Activated T-cell treated with anti-CD3 and anti-CD28 coated beads, Interleukin-2, amount 50 U/mL, for 24 hours (primary cell): ENCODE data around the gene RLF.
"Not testable (repeated sequence)": the region's sequence is repeated elsewhere in the genome, so short reads cannot be mapped to it uniquely, and the experiment has no call there.

Experiments used
- DNase-seq: peaks from one replicate; pipeline ENCODE4 v3.0.0-alpha.2; 2020
- H3K27ac Mint-ChIP-seq: 2 replicates; pipeline ENCODE4 v1.8.0; 2020; ENCODE audit warnings: mild to moderate bottlenecking, mixed read lengths
- H3K27me3 Mint-ChIP-seq: 2 replicates; pipeline ENCODE4 v1.8.0; 2020; ENCODE audit warnings: mixed read lengths
- H3K36me3 Mint-ChIP-seq: 2 replicates; pipeline ENCODE4 v1.8.0; 2020; ENCODE audit warnings: low read depth, mixed read lengths
- H3K4me1 Mint-ChIP-seq: 2 replicates; pipeline ENCODE4 v1.8.0; 2020; ENCODE audit warnings: low read depth, mixed read lengths
- H3K4me3 Mint-ChIP-seq: 2 replicates; pipeline ENCODE4 v1.8.0; 2020; ENCODE audit warnings: mild to moderate bottlenecking, moderate library complexity, mixed read lengths
- H3K9me3 Mint-ChIP-seq: 2 replicates; pipeline ENCODE4 v1.8.0; 2020; ENCODE audit warnings: mixed read lengths

Gene RLF

GRCh38 chr1:40151457-40152079, 9.6 kb upstream of the RLF start:
- H3K36me3 Mint-ChIP-seq, result no peaks in the 10 kb centered on the region
- H3K27ac Mint-ChIP-seq, result no peak overlapping the region
- H3K9me3 Mint-ChIP-seq, result no peaks in the 10 kb centered on the region
- DNase-seq, result no peak
- H3K4me1 Mint-ChIP-seq, result peaks cover 12% of the 10 kb centered on the region
- H3K4me3 Mint-ChIP-seq, result no peak overlapping the region
- H3K27me3 Mint-ChIP-seq, result peaks cover 12% of the 10 kb centered on the region

DNA sequence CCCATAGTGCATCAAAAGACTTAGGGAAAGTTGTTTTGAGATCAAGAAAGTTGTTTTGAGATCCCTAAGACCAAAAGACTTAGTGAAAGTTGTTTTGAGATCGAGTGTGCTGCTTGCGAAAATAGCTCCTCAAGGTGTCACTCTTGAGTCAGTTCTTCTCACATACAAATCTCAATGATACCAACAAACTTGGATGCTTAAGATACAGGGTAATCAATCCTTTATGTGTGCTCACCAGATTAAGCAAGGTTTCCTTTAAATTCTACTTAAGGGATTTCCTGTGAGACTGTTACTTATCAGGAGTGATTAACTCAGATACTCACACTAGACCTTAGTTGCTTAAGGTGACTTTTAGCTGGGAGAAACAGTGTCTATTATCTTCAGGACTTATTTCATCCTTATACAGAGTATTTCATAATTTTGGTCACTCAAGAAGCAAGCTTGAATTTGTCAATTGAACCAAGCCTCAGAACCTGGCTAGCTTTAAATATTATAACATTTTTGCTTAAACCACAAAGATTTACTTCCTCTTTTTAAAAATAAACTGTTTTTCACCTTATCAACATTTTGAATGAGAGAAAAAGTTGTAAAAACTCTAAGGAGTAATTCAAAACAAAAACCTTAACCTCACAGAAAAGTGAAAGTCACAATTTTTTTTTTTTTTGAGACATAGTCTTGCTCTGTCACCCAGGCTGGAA, 8.0 kb upstream of the RLF start:
- H3K4me3 Mint-ChIP-seq, result no peak overlapping the region
- H3K9me3 Mint-ChIP-seq, result no peaks in the 10 kb centered on the region

DNA sequence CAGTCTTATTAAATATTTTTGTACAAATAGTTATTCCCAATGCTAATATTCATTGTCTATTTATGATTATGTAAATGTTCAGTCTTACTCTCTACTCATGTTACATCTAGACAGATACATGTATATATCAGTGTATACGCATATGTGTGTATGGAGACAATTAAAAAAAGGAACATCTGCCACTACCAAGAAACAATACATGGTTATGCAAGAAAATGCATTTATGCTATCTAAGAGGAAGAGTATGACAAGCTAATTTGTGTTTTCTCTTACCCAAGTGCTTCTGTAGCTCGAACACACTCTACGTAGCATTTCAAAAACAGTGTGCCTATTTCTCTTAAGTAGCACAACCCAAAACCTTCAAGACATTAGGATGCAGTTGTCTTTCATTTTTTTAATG, 6.1 kb upstream of the RLF start:
- H3K27me3 Mint-ChIP-seq, result no peaks in the 10 kb centered on the region
- H3K36me3 Mint-ChIP-seq, result no peaks in the 10 kb centered on the region
- no peak overlapping the region for H3K4me3 Mint-ChIP-seq
- H3K27ac Mint-ChIP-seq, result no peak overlapping the region
- DNase-seq, result no peak
- no peaks in the 10 kb centered on the region for H3K9me3 Mint-ChIP-seq
- H3K4me1 Mint-ChIP-seq, result peaks cover 8% of the 10 kb centered on the region

More for the DNA sequence above, 8.0 kb upstream of the RLF start:
- Mint-ChIP-seq H3K4me1 (peaks cover 8% of the 10 kb centered on the region), H3K27ac (peak overlapping the region; percentile 55), H3K36me3 (no peaks in the 10 kb centered on the region), H3K27me3 (peaks cover under 1% of the 10 kb centered on the region)
- no peak for DNase-seq

DNA sequence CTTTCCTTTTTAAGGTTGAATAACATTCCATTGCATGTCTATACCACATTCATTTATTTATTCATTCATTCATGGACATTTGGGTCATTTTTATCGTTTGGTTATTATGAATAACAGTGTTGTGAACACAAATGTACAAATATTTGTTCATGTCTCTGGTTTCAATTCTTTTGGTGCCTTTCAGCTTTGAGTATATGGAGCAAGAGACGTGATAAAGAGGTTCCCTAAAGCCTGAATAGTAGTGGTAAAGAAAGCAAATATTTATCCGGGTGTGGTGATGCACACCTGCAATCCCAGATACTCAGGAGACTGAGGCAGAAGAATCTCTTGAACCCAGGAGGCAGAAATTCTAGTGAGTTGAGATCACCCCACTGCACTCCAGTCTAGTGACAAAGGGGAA, 5.3 kb upstream of the RLF start:
- peaks cover 11% of the 10 kb centered on the region for H3K4me1 Mint-ChIP-seq
- no peak overlapping the region for H3K27ac Mint-ChIP-seq
- no peaks in the 10 kb centered on the region for H3K9me3 Mint-ChIP-seq
- no peak overlapping the region for H3K4me3 Mint-ChIP-seq
- no peaks in the 10 kb centered on the region for H3K27me3 Mint-ChIP-seq
- no peak for DNase-seq
- no peaks in the 10 kb centered on the region for H3K36me3 Mint-ChIP-seq

DNA sequence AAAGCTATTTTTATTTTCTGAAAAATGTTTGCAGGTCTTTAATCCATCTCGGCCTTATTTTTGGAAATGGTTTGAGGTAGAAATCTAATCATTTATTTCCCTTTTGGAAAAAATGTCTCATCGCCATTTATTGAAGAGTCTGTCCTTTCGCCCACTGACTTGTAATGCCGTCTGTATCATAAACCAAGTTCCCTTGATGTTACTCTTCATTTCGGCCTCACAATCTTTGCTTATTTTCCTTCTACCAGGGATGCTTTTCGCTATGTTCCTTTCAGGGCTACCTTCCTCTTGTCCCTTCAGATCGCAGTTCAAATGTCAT, 422 bp upstream of the RLF start:
- Mint-ChIP-seq H3K36me3 (peaks cover 11% of the 10 kb centered on the region), H3K27me3 (no peaks in the 10 kb centered on the region), H3K4me1 (peaks cover 5% of the 10 kb centered on the region), H3K27ac (no peak overlapping the region), H3K4me3 (no peak overlapping the region), H3K9me3 (no peaks in the 10 kb centered on the region)
- no peak for DNase-seq

GRCh38 chr1:40161888-40162397, 756 bp downstream of the RLF start:
- Mint-ChIP-seq H3K36me3 (peaks cover 15% of the 10 kb centered on the region), H3K4me3 (no peak overlapping the region), H3K27ac (no peak overlapping the region), H3K9me3 (no peaks in the 10 kb centered on the region), H3K4me1 (peaks cover 10% of the 10 kb centered on the region), H3K27me3 (no peaks in the 10 kb centered on the region)
- no peak for DNase-seq

- Mint-ChIP-seq H3K9me3 (no peaks in the 10 kb centered on the region), H3K4me1 (peaks cover 18% of the 10 kb centered on the region), H3K4me3 (no peak overlapping the region), H3K27ac (no peak overlapping the region), H3K36me3 (peaks cover 17% of the 10 kb centered on the region), H3K27me3 (no peaks in the 10 kb centered on the region)
- DNase-seq, result no peak
These were observed 1.7 kb downstream of the RLF start for GRCh38 chr1:40162753-40163441.

DNA sequence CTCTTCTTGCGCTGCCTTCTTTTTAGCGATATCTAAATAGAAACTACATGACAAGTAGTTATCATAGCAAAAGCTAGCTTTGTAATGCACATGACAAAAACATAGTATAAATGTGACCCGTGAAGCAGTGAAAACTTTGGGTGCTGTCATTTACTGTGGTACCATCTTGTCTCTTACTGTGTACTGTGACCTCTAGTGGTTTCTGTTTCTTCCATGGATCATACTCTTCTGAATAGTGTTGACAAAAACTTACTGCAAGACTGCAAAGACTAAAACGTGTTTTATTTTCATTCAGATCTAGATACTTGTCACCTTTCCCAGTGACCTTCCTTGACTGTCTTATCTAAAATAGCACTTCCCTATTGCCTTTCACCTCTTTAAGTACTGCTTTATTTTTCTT, 6.1 kb downstream of the RLF start:
- Mint-ChIP-seq H3K4me1 (peaks cover 31% of the 10 kb centered on the region), H3K27me3 (no peaks in the 10 kb centered on the region), H3K27ac (no peak overlapping the region), H3K9me3 (no peaks in the 10 kb centered on the region), H3K36me3 (peaks cover 18% of the 10 kb centered on the region), H3K4me3 (no peak overlapping the region)
- DNase-seq, result no peak

DNA sequence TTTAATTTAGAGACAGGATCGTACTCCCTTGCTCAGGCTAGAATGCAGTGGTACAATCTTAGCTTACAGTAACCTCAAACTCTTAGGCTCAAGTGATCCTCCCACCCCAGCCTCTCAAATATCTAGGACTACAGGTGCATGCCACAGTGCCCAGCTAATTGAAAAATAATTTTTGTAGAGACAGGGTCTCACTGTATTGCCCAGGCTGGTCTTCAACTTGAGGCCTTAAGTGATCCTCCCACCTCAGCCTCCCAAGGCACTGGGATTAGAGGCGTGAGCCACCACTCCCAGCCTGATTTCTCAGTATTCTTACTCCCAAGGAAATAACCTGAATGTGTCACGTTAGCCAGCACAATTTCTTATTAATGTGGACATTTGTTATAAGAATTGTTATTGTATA, 9.8 kb downstream of the RLF start:
- H3K4me1 Mint-ChIP-seq, result peaks cover 57% of the 10 kb centered on the region
- H3K9me3 Mint-ChIP-seq, result no peaks in the 10 kb centered on the region

DNA sequence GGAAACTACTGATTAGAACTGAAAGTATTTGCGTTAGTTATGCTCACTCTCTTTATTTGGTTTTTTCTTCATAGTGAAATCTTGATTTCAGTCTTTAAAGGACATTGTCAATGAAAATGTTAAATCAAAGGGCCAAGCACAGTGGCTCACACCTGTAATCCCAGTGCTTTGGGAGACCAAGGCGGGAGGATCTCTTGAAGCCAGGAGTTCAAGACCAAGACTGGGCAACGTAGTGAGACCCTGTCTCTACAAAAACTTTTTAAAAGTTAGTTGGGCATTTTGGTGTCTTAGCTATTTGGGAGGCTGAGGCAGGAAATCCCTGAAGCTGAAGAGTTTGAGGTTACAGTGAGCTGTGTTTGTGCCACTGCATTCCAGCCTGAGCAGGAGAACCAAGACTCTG, 13.6 kb downstream of the RLF start:
- peak overlapping the region; percentile 44 for H3K27ac Mint-ChIP-seq
- no peak overlapping the region for H3K4me3 Mint-ChIP-seq
- H3K27me3 Mint-ChIP-seq, result no peaks in the 10 kb centered on the region
- peaks cover 19% of the 10 kb centered on the region for H3K36me3 Mint-ChIP-seq
- no peaks in the 10 kb centered on the region for H3K9me3 Mint-ChIP-seq
- no peak for DNase-seq
- H3K4me1 Mint-ChIP-seq, result peaks cover 67% of the 10 kb centered on the region

More for the DNA sequence above, 9.8 kb downstream of the RLF start:
- no peak for DNase-seq
- no peak overlapping the region for H3K4me3 Mint-ChIP-seq
- no peaks in the 10 kb centered on the region for H3K27me3 Mint-ChIP-seq
- no peak overlapping the region for H3K27ac Mint-ChIP-seq
- H3K36me3 Mint-ChIP-seq, result peaks cover 10% of the 10 kb centered on the region

- not testable (repeated sequence) for H3K4me3 Mint-ChIP-seq, DNase-seq, H3K9me3 Mint-ChIP-seq, H3K27me3 Mint-ChIP-seq
- peaks cover 67% of the 10 kb centered on the region for H3K4me1 Mint-ChIP-seq
- H3K27ac Mint-ChIP-seq, result peak overlapping the region; percentile 29
- H3K36me3 Mint-ChIP-seq, result peaks cover 21% of the 10 kb centered on the region
These were observed 15.8 kb downstream of the RLF start for GRCh38 chr1:40176989-40177388.

DNA sequence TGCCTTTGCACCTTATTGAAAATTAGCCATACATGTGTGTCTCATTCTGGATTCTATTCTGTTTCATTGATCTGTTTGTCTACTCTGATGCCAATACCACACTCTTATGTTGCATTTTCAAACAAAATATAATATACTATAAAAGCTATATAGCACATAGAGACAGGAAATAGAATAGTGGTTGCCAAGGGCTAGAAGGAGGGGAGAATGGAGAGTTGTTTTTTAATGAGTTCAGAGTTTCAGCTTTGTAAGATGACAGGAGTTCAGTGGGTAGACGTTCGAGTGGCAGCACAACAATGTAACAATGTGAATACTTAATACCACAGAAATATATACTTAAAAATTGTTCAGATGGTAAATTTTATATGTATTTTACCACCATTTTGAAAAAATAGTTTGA, 17.0 kb downstream of the RLF start:
- Mint-ChIP-seq H3K27ac (peak overlapping the region; percentile 20), H3K27me3 (no peaks in the 10 kb centered on the region), H3K4me1 (peaks cover 69% of the 10 kb centered on the region)

GRCh38 chr1:40179496-40180089, 18.4 kb downstream of the RLF start:
- no peaks in the 10 kb centered on the region for H3K9me3 Mint-ChIP-seq
- peaks cover 72% of the 10 kb centered on the region for H3K4me1 Mint-ChIP-seq
- H3K36me3 Mint-ChIP-seq, result peaks cover 21% of the 10 kb centered on the region
- H3K27ac Mint-ChIP-seq, result no peak overlapping the region
- no peak for DNase-seq
- H3K27me3 Mint-ChIP-seq, result no peaks in the 10 kb centered on the region
- H3K4me3 Mint-ChIP-seq, result no peak overlapping the region

More for the DNA sequence above, 17.0 kb downstream of the RLF start:
- Mint-ChIP-seq H3K36me3 (peaks cover 21% of the 10 kb centered on the region), H3K9me3 (no peaks in the 10 kb centered on the region), H3K4me3 (no peak overlapping the region)
- DNase-seq, result no peak

GRCh38 chr1:40183055-40183710, 22.0 kb downstream of the RLF start:
- Mint-ChIP-seq H3K4me3 (no peak overlapping the region), H3K4me1 (peaks cover 73% of the 10 kb centered on the region), H3K9me3 (no peaks in the 10 kb centered on the region), H3K36me3 (peaks cover 12% of the 10 kb centered on the region), H3K27me3 (no peaks in the 10 kb centered on the region), H3K27ac (peak overlapping the region; percentile 5)
- DNase-seq, result no peak
